K562 (cell line): ENCODE results near the gene ZNF234. TPM values are rescaled to one million over a fixed set of nuclear protein-coding genes. Genes with fewer than 3 reads are reported as not detected.

Experiments used
- CBFB ChIP-seq: sonication (generic); formaldehyde crosslinking; IDR thresholded peaks from 2 replicates; pipeline ENCODE4 v1.4.0; 2020; ENCODE audit warnings: mild to moderate bottlenecking, missing genetic modification reagents
- CCNT2 ChIP-seq: IDR thresholded peaks from 2 replicates; pipeline ENCODE4 v1.6.1; 2011; ENCODE audit warnings: borderline replicate concordance, low read depth, mild to moderate bottlenecking, moderate library complexity, mixed read lengths, low read length; ENCODE audit not compliant: insufficient read length; ENCODE audit errors: extremely low read depth
- ESRRA ChIP-seq: fragments of 450-650 bp; IDR thresholded peaks from 2 replicates; pipeline ENCODE4 v1.6.1; 2014; ENCODE audit warnings: low read depth, mild to moderate bottlenecking, moderate library complexity, borderline replicate concordance
- FOXA1 ChIP-seq: fragments of 450-650 bp; IDR thresholded peaks from 2 replicates; pipeline ENCODE4 v1.6.1; 2016; ENCODE audit warnings: mild to moderate bottlenecking, borderline replicate concordance
- HCFC1 ChIP-seq: IDR thresholded peaks from 2 replicates; pipeline ENCODE4 v1.6.1; 2012; ENCODE audit warnings: low read depth, low read length, improper control_type of control experiment
- HDAC8 ChIP-seq: fragments of 450-650 bp; IDR thresholded peaks from 2 replicates; pipeline ENCODE4 v1.6.1; 2016; ENCODE audit warnings: mild to moderate bottlenecking, missing genetic modification characterization, moderate library complexity, missing compliant biosample characterization
- HNRNPLL ChIP-seq: fragments of 200-400 bp; formaldehyde crosslinking; IDR thresholded peaks from 2 replicates; pipeline ENCODE4 v1.6.1; 2017; ENCODE audit warnings: low read length, low read depth, mild to moderate bottlenecking; ENCODE audit not compliant: poor library complexity, severe bottlenecking
- KDM5B ChIP-seq: fragments of 200-600 bp; sonication (generic); IDR thresholded peaks from 2 replicates; pipeline ENCODE4 v1.6.1; 2012; ENCODE audit warnings: low read depth, mild to moderate bottlenecking, moderate library complexity, low read length, control low read depth, inconsistent platforms; ENCODE audit not compliant: insufficient replicate concordance
- MEF2D ChIP-seq: conservative IDR thresholded peaks from 2 replicates; pipeline ENCODE4 v1.6.1; 2016; ENCODE audit warnings: low read depth, missing genetic modification characterization, missing compliant biosample characterization
- NCOA2 ChIP-seq, 2 experiments: fragments of 450-650 bp; IDR thresholded peaks; 2 replicates each; pipeline ENCODE4 v1.6.1; 2018; ENCODE audit warnings: mild to moderate bottlenecking in 2 of 2, moderate library complexity in 1 of 2; ENCODE audit not compliant: partially characterized antibody in 2 of 2
- NR2C1 ChIP-seq, 2 experiments: fragments of 450-650 bp; IDR thresholded peaks; 2 replicates each; pipeline ENCODE4 v1.6.1; 2017; ENCODE audit warnings: mild to moderate bottlenecking in 2 of 2, antibody characterized with exemption in 1 of 2, inconsistent platforms in 1 of 2, missing compliant biosample characterization in 1 of 2, missing genetic modification characterization in 1 of 2
- RBBP5 ChIP-seq: fragments of 200-600 bp; sonication (generic); IDR thresholded peaks from 2 replicates; pipeline ENCODE4 v1.6.1; 2012; ENCODE audit warnings: borderline replicate concordance, mild to moderate bottlenecking, low read length, control low read depth, inconsistent platforms; ENCODE audit not compliant: insufficient read depth, poor library complexity, severe bottlenecking
- SRSF9 ChIP-seq: fragments of 200-400 bp; formaldehyde crosslinking; IDR thresholded peaks from 2 replicates; pipeline ENCODE4 v1.6.1; 2017; ENCODE audit warnings: low read depth, low read length, borderline replicate concordance
- ZNF212 ChIP-seq: fragments of 450-650 bp; formaldehyde crosslinking; IDR thresholded peaks from 2 replicates; pipeline ENCODE4 v1.4.0; 2020; ENCODE audit warnings: mild to moderate bottlenecking
- polyA plus RNA-seq, 8 experiments: library from polyadenylated mRNA; depleted of rRNA in 4 of 8; stranded (reverse) in 5 of 8; unstranded in 3 of 8; fragments of >200 nt; fragmentation: Nextera tagmentation in 2 of 8; fragmentation: Illumina TruSeq in 1 of 8; extraction: Ambion mirVana in 2 of 8; extraction: Trizol in 1 of 8; gene quantifications; 2 replicates each; pipeline versions ENCODE4 v1.2.1 to v1.2.3, GENCODE V29; 2011 to 2014; ENCODE audit warnings: inconsistent platforms in 1 of 8, missing spikeins in 1 of 8
- total RNA-seq, 7 experiments: library from RNA; depleted of rRNA in 6 of 7; stranded (reverse); fragments of >200 nt in 6 of 7; fragmentation: Illumina TruSeq in 2 of 7; extraction: Trizol in 2 of 7; gene quantifications; 2 replicates each; pipeline versions ENCODE4 v1.2.1 to v1.2.3, GENCODE V29; 2011 to 2021; ENCODE audit warnings: low replicate concordance in 1 of 7
- TF ChIP-seq, protein P1 (sequence below): sonication (generic); formaldehyde crosslinking; IDR thresholded peaks from 2 replicates; pipeline ENCODE4 v1.8.0; 2023; ENCODE audit warnings: missing genetic modification reagents, mild to moderate bottlenecking, borderline replicate concordance
- TF ChIP-seq, protein P2 (sequence below): fragments of 450-650 bp; IDR thresholded peaks from 2 replicates; pipeline ENCODE4 v1.7.1; 2018; ENCODE audit warnings: mild to moderate bottlenecking, low read depth; ENCODE audit not compliant: partially characterized antibody

ZNF234 gene
- total and polyA plus RNA-seq, 9 of the 15 experiments (the other 6 are each of a cell fraction or from before 2014, with no cell fraction given) = 0.82 to 2.9 (median 1.5) TPM

GRCh38 chr19:44164673-44165512 is 23.5 kb downstream of the ZNF234 start, which contains the start of gene ZNF226 (continued):
- TF ChIP-seq NCOA2 (IDR thresholded peaks at IDR 0.05; ENCODE audit: partially characterized antibody in 2 of 2) (no peak), NR2C1 (IDR thresholded peaks at IDR 0.05) (peak; percentile 68; the same call in 1 of the 2 replicates), NR2C1 (tag; IDR thresholded peaks at IDR 0.05) (peak; percentile 91), CCNT2 (no peak), MEF2D (tag) (peak; percentile 23; the same call in 1 of the 2 replicates), FOXA1 (no peak), SRSF9 (no peak), HDAC8 (tag) (peak; percentile 60; the same call in 1 of the 2 replicates), HCFC1 (peak; percentile 97), ZNF212 (CRISPR knock-in tag) (no peak), CBFB (CRISPR knock-in tag) (no peak), KDM5B (peak; percentile 77), HNRNPLL (peak; percentile 42), ESRRA (peak; percentile 10; the same call in 1 of the 2 replicates), RBBP5 (peak; percentile 47)
- TF ChIP-seq, protein P1, sequence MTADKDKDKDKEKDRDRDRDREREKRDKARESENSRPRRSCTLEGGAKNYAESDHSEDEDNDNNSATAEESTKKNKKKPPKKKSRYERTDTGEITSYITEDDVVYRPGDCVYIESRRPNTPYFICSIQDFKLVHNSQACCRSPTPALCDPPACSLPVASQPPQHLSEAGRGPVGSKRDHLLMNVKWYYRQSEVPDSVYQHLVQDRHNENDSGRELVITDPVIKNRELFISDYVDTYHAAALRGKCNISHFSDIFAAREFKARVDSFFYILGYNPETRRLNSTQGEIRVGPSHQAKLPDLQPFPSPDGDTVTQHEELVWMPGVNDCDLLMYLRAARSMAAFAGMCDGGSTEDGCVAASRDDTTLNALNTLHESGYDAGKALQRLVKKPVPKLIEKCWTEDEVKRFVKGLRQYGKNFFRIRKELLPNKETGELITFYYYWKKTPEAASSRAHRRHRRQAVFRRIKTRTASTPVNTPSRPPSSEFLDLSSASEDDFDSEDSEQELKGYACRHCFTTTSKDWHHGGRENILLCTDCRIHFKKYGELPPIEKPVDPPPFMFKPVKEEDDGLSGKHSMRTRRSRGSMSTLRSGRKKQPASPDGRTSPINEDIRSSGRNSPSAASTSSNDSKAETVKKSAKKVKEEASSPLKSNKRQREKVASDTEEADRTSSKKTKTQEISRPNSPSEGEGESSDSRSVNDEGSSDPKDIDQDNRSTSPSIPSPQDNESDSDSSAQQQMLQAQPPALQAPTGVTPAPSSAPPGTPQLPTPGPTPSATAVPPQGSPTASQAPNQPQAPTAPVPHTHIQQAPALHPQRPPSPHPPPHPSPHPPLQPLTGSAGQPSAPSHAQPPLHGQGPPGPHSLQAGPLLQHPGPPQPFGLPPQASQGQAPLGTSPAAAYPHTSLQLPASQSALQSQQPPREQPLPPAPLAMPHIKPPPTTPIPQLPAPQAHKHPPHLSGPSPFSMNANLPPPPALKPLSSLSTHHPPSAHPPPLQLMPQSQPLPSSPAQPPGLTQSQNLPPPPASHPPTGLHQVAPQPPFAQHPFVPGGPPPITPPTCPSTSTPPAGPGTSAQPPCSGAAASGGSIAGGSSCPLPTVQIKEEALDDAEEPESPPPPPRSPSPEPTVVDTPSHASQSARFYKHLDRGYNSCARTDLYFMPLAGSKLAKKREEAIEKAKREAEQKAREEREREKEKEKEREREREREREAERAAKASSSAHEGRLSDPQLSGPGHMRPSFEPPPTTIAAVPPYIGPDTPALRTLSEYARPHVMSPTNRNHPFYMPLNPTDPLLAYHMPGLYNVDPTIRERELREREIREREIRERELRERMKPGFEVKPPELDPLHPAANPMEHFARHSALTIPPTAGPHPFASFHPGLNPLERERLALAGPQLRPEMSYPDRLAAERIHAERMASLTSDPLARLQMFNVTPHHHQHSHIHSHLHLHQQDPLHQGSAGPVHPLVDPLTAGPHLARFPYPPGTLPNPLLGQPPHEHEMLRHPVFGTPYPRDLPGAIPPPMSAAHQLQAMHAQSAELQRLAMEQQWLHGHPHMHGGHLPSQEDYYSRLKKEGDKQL (CRISPR knock-in tag) = no peak
- TF ChIP-seq, protein P2, sequence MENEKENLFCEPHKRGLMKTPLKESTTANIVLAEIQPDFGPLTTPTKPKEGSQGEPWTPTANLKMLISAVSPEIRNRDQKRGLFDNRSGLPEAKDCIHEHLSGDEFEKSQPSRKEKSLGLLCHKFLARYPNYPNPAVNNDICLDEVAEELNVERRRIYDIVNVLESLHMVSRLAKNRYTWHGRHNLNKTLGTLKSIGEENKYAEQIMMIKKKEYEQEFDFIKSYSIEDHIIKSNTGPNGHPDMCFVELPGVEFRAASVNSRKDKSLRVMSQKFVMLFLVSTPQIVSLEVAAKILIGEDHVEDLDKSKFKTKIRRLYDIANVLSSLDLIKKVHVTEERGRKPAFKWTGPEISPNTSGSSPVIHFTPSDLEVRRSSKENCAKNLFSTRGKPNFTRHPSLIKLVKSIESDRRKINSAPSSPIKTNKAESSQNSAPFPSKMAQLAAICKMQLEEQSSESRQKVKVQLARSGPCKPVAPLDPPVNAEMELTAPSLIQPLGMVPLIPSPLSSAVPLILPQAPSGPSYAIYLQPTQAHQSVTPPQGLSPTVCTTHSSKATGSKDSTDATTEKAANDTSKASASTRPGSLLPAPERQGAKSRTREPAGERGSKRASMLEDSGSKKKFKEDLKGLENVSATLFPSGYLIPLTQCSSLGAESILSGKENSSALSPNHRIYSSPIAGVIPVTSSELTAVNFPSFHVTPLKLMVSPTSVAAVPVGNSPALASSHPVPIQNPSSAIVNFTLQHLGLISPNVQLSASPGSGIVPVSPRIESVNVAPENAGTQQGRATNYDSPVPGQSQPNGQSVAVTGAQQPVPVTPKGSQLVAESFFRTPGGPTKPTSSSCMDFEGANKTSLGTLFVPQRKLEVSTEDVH = peak; percentile 69
